ENCODE data around the gene THBS2.

DNA sequence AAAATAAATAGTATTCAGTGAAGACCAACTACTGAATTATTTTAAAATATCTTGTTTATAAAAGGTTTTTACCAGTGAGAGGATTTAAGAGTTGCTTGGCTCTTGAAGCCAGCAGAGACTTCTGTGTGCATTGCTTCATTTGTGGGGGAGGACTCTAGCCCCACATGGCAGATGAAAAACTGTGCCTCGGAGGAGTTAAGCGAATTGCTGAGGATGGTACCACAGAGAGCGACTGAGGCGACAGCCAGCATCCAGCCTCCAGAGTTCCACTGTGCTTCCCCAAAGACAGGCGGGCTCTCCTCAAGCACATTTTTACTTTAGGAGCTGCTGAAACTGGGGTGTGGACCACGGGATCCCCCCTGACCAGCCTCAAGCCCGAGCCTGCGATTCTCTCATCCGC, 80.7 kb downstream of the THBS2 start:
- TF ChIP-seq, protein P1, sequence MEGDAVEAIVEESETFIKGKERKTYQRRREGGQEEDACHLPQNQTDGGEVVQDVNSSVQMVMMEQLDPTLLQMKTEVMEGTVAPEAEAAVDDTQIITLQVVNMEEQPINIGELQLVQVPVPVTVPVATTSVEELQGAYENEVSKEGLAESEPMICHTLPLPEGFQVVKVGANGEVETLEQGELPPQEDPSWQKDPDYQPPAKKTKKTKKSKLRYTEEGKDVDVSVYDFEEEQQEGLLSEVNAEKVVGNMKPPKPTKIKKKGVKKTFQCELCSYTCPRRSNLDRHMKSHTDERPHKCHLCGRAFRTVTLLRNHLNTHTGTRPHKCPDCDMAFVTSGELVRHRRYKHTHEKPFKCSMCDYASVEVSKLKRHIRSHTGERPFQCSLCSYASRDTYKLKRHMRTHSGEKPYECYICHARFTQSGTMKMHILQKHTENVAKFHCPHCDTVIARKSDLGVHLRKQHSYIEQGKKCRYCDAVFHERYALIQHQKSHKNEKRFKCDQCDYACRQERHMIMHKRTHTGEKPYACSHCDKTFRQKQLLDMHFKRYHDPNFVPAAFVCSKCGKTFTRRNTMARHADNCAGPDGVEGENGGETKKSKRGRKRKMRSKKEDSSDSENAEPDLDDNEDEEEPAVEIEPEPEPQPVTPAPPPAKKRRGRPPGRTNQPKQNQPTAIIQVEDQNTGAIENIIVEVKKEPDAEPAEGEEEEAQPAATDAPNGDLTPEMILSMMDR (IDR thresholded peaks at IDR 0.05), result no peak
- TF ChIP-seq POLR2A (IDR thresholded peaks at IDR 0.05), result no peak
